MCF 10A (cell line): Measurements from ENCODE around the gene KCNIP3. TPM values are rescaled to one million over a fixed set of nuclear protein-coding genes. Genes with fewer than 3 reads are reported as not detected.

Source experiments
- BruUV-seq: library from RNA; stranded (reverse); fragments of 400-500 nt; replicated peaks from 2 replicates; lab custom pipeline; 2021; lab: Mats Ljungman, UMichigan
- CTCF ChIA-PET: fragments of 300-600 bp; sonication (Branson Sonifier 250); formaldehyde crosslinking; extraction: SDS; loops from one replicate; lab custom pipeline; 2021; ENCODE audit warnings: antibody characterized with exemption, inconsistent platforms; lab: Yijun Ruan, JAX
- POLR2A ChIA-PET: fragments of 300-600, 350-650 bp; sonication (Branson Sonifier 250); formaldehyde crosslinking; extraction: SDS; loops from one replicate; lab custom pipeline; 2020; ENCODE audit warnings: antibody characterized with exemption, inconsistent platforms; lab: Yijun Ruan, JAX
- DNase-seq: peaks from one replicate; pipeline ENCODE4 v3.0.0-alpha.2; 2018; ENCODE audit not compliant: unreplicated experiment
- H3K27ac Mint-ChIP-seq: one replicate; pipeline ENCODE4 v1.8.0; 2022; ENCODE audit warnings: mild to moderate bottlenecking, low read depth, mixed read lengths; ENCODE audit not compliant: unreplicated experiment
- H3K27me3 Mint-ChIP-seq: one replicate; pipeline ENCODE4 v1.8.0; 2022; ENCODE audit warnings: mixed read lengths; ENCODE audit not compliant: insufficient read depth, unreplicated experiment
- H3K36me3 Mint-ChIP-seq: one replicate; pipeline ENCODE4 v1.8.0; 2022; ENCODE audit warnings: mild to moderate bottlenecking, moderate library complexity, mixed read lengths; ENCODE audit not compliant: insufficient read depth, unreplicated experiment
- H3K4me1 Mint-ChIP-seq: one replicate; pipeline ENCODE4 v1.8.0; 2022; ENCODE audit warnings: mixed read lengths; ENCODE audit not compliant: insufficient read depth, unreplicated experiment
- H3K4me3 Mint-ChIP-seq: one replicate; pipeline ENCODE4 v1.8.0; 2022; ENCODE audit warnings: mild to moderate bottlenecking, moderate library complexity, mixed read lengths; ENCODE audit not compliant: unreplicated experiment
- H3K9me3 Mint-ChIP-seq: one replicate; pipeline ENCODE4 v1.8.0; 2022; ENCODE audit warnings: mixed read lengths; ENCODE audit not compliant: unreplicated experiment
- intact Hi-C: fragments of 100-400 bp; cut with micrococcal nuclease; formaldehyde crosslinking; loops from 2 replicates; pipeline ENCODE4 v1.14.1; 2022
- total RNA-seq: library from RNA; stranded (reverse); gene quantifications from 2 replicates; pipeline ENCODE4 v1.2.3, GENCODE V29; 2022
- TF ChIP-seq, protein P1 (sequence below): fragments of 200-600 bp; IDR thresholded peaks from one replicate; pipeline ENCODE4 v1.8.0; 2022; ENCODE audit warnings: antibody characterized with exemption, mild to moderate bottlenecking; ENCODE audit not compliant: unreplicated experiment

Gene KCNIP3
- total RNA-seq, 1 experiment from 2014 or later = 15.6 TPM

DNA sequence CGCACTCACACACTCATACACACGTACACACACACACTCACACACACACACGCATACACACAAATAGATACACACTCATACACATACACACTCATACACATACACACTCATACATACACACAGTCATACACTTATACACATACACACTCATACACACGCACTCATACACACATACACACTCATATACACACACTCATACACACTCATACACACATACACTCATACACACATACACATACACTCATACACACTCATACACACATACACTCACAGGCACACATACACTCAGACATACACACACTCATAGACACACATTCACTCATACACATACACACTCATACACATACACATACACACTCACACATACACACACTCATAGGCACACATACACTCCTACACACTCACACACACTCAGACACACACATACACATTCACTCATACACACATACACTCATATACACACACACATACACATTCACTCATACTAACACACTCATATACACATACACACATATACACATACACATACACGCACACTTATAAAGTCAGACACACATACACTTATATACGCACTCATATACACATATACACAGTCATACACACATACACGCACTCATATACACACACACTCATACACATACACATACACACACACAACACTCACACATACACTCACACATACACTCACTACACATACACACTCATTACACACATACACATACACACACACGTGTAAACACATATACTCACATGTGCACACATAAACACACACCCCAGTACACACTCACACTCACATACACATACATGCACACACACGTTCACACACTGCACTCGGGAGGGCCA is 28.7 kb downstream of the KCNIP3 start:
- no peak overlapping the region for H3K4me3 Mint-ChIP-seq
- TF ChIP-seq, protein P1, sequence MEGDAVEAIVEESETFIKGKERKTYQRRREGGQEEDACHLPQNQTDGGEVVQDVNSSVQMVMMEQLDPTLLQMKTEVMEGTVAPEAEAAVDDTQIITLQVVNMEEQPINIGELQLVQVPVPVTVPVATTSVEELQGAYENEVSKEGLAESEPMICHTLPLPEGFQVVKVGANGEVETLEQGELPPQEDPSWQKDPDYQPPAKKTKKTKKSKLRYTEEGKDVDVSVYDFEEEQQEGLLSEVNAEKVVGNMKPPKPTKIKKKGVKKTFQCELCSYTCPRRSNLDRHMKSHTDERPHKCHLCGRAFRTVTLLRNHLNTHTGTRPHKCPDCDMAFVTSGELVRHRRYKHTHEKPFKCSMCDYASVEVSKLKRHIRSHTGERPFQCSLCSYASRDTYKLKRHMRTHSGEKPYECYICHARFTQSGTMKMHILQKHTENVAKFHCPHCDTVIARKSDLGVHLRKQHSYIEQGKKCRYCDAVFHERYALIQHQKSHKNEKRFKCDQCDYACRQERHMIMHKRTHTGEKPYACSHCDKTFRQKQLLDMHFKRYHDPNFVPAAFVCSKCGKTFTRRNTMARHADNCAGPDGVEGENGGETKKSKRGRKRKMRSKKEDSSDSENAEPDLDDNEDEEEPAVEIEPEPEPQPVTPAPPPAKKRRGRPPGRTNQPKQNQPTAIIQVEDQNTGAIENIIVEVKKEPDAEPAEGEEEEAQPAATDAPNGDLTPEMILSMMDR = no peak
- no peaks in the 10 kb centered on the region for H3K9me3 Mint-ChIP-seq
- intact Hi-C loops = no loop called here
- BruUV-seq = no TSS peak
- peak overlapping the region; percentile 0 for H3K27ac Mint-ChIP-seq
- H3K36me3 Mint-ChIP-seq = no peaks in the 10 kb centered on the region
- ChIA-PET CTCF (interaction anchor here (1.1 to 2.8 kb wide), 3 partner anchors 14 to 84 kb away, joined by 3 to 30 read pairs (median 3); no protein-coding TSS in a partner anchor), POLR2A (no interaction called here)
- no peaks in the 10 kb centered on the region for H3K27me3 Mint-ChIP-seq
- no peak for DNase-seq
- H3K4me1 Mint-ChIP-seq = peaks cover 5% of the 10 kb centered on the region

- intact Hi-C loops = no loop called here
- no peaks in the 10 kb centered on the region for H3K36me3 Mint-ChIP-seq
- CTCF ChIA-PET = interaction anchor here (0.6 to 1.3 kb wide), 4 partner anchors 13 to 95 kb away, joined by 3 to 5 read pairs (median 4); no protein-coding TSS in a partner anchor
- H3K4me3 Mint-ChIP-seq = no peak overlapping the region
- no peaks in the 10 kb centered on the region for H3K27me3 Mint-ChIP-seq
- TF ChIP-seq, protein P1 = no peak
- DNase-seq = no peak
- POLR2A ChIA-PET = no interaction called here
- no TSS peak for BruUV-seq
- H3K4me1 Mint-ChIP-seq = peaks cover 10% of the 10 kb centered on the region
- H3K27ac Mint-ChIP-seq = no peak overlapping the region
- no peaks in the 10 kb centered on the region for H3K9me3 Mint-ChIP-seq
Measured at GRCh38 chr2:95326433-95327140, 29.4 kb downstream of the KCNIP3 start.

- Mint-ChIP-seq H3K27ac (no peak overlapping the region), H3K4me1 (peaks cover 10% of the 10 kb centered on the region), H3K36me3 (no peaks in the 10 kb centered on the region), H3K27me3 (no peaks in the 10 kb centered on the region), H3K9me3 (no peaks in the 10 kb centered on the region), H3K4me3 (no peak overlapping the region)
- ChIA-PET CTCF (interaction anchor here (0.7 to 4.3 kb wide), 5 partner anchors 11 to 96 kb away, joined by 3 to 40 read pairs (median 5); no protein-coding TSS in a partner anchor), POLR2A (interaction anchor here (1.0 kb wide), 1 partner anchor 11 kb away, joined by 3 read pairs; no protein-coding TSS in a partner anchor)
- no peak for DNase-seq
- intact Hi-C loops = no loop called here
- no TSS peak for BruUV-seq
- TF ChIP-seq, protein P1 = no peak
Measured at GRCh38 chr2:95327861-95328260, 30.7 kb downstream of the KCNIP3 start.
